ENCODE data around the gene AFDN.

The AFDN gene

GRCh38 chr6:167985911-167986595 is 159.3 kb downstream of the AFDN start:
- Histone ChIP-seq H3K79me2 (ENCODE audit: insufficient read depth, low read depth) (no peaks in the 10 kb centered on the region), H3K27ac (no peak overlapping the region), H2AFZ (ENCODE audit: low read depth) (no peak overlapping the region), H3K9ac (no peak overlapping the region), H3K27me3 (ENCODE audit: insufficient read depth, low read depth) (no peaks in the 10 kb centered on the region), H3K4me1 (ENCODE audit: low read depth, poor library complexity, severe bottlenecking) (no peaks in the 10 kb centered on the region), H3K4me2 (no peak overlapping the region), H3K4me3 (IDR thresholded peaks at IDR 0.05; ENCODE audit: insufficient read depth, low read depth, low read length) (no peak overlapping the region), H3K36me3 (ENCODE audit: insufficient read depth) (no peaks in the 10 kb centered on the region), H4K20me1 (ENCODE audit: insufficient read depth) (no peaks in the 10 kb centered on the region)
- TF ChIP-seq CTCF (conservative IDR thresholded peaks at IDR 0.05; ENCODE audit: low read depth, low read length), result no peak

GRCh38 chr6:167987396-167988153 is 160.9 kb downstream of the AFDN start:
- no peak overlapping the region for H3K4me2 ChIP-seq
- H2AFZ ChIP-seq (ENCODE audit: low read depth), result no peak overlapping the region
- H3K27ac ChIP-seq, result no peak overlapping the region
- H3K36me3 ChIP-seq (ENCODE audit: insufficient read depth), result no peaks in the 10 kb centered on the region
- H3K4me3 ChIP-seq (IDR thresholded peaks at IDR 0.05; ENCODE audit: insufficient read depth, low read depth, low read length), result no peak overlapping the region
- no peaks in the 10 kb centered on the region for H4K20me1 ChIP-seq (ENCODE audit: insufficient read depth)
- H3K27me3 ChIP-seq (ENCODE audit: insufficient read depth, low read depth), result no peaks in the 10 kb centered on the region
- H3K4me1 ChIP-seq (ENCODE audit: low read depth, poor library complexity, severe bottlenecking), result no peaks in the 10 kb centered on the region
- H3K79me2 ChIP-seq (ENCODE audit: insufficient read depth, low read depth), result no peaks in the 10 kb centered on the region
- no peak overlapping the region for H3K9ac ChIP-seq
- TF ChIP-seq CTCF (conservative IDR thresholded peaks at IDR 0.05; ENCODE audit: low read depth, low read length), result no peak

GRCh38 chr6:167988154-167988495 is 161.4 kb downstream of the AFDN start:
- no peaks in the 10 kb centered on the region for H3K79me2 ChIP-seq (ENCODE audit: insufficient read depth, low read depth)
- no peak overlapping the region for H3K27ac ChIP-seq
- H3K4me2 ChIP-seq, result no peak overlapping the region
- no peak for TF ChIP-seq CTCF (conservative IDR thresholded peaks at IDR 0.05; ENCODE audit: low read depth, low read length)
- H3K36me3 ChIP-seq (ENCODE audit: insufficient read depth), result no peaks in the 10 kb centered on the region
- no peaks in the 10 kb centered on the region for H4K20me1 ChIP-seq (ENCODE audit: insufficient read depth)
- H3K27me3 ChIP-seq (ENCODE audit: insufficient read depth, low read depth), result no peaks in the 10 kb centered on the region
- no peaks in the 10 kb centered on the region for H3K4me1 ChIP-seq (ENCODE audit: low read depth, poor library complexity, severe bottlenecking)
- H3K9ac ChIP-seq, result no peak overlapping the region
- H3K4me3 ChIP-seq (IDR thresholded peaks at IDR 0.05; ENCODE audit: insufficient read depth, low read depth, low read length), result no peak overlapping the region
- H2AFZ ChIP-seq (ENCODE audit: low read depth), result no peak overlapping the region

- no peaks in the 10 kb centered on the region for H4K20me1 ChIP-seq (ENCODE audit: insufficient read depth)
- H3K4me1 ChIP-seq (ENCODE audit: low read depth, poor library complexity, severe bottlenecking), result no peaks in the 10 kb centered on the region
- H3K27ac ChIP-seq, result no peak overlapping the region
- H3K4me3 ChIP-seq (IDR thresholded peaks at IDR 0.05; ENCODE audit: insufficient read depth, low read depth, low read length), result no peak overlapping the region
- no peak overlapping the region for H2AFZ ChIP-seq (ENCODE audit: low read depth)
- H3K9ac ChIP-seq, result no peak overlapping the region
- no peaks in the 10 kb centered on the region for H3K27me3 ChIP-seq (ENCODE audit: insufficient read depth, low read depth)
- no peak for TF ChIP-seq CTCF (conservative IDR thresholded peaks at IDR 0.05; ENCODE audit: low read depth, low read length)
- no peaks in the 10 kb centered on the region for H3K36me3 ChIP-seq (ENCODE audit: insufficient read depth)
- H3K4me2 ChIP-seq, result no peak overlapping the region
- no peaks in the 10 kb centered on the region for H3K79me2 ChIP-seq (ENCODE audit: insufficient read depth, low read depth)
Observed at GRCh38 chr6:167988945-167989841, 162.5 kb downstream of the AFDN start.

All from KMS-11 (cell line).